ENCODE data around the gene ANP32D.

DNA sequence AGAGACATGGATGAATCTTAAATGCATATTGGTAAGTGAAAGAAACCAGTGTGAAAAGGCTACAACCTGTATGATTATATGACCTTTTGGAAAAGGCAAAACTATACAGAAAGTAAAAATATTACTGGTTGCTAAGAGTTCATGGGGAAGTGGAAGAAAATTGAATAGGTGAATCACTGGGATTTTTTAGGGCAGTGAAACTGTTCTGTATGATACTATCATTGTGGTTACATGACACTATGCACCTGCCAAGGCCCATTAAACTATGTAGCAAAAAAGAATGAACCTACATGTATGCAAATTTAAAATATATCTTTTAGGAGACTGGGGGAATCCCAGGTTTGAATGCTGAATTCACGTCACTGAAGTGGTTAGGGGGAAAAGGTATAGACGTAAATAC, 40.5 kb downstream of the ANP32D start:
- TF ChIP-seq EP300 (IDR thresholded peaks at IDR 0.05) = no peak
- TF ChIP-seq, protein P1, sequence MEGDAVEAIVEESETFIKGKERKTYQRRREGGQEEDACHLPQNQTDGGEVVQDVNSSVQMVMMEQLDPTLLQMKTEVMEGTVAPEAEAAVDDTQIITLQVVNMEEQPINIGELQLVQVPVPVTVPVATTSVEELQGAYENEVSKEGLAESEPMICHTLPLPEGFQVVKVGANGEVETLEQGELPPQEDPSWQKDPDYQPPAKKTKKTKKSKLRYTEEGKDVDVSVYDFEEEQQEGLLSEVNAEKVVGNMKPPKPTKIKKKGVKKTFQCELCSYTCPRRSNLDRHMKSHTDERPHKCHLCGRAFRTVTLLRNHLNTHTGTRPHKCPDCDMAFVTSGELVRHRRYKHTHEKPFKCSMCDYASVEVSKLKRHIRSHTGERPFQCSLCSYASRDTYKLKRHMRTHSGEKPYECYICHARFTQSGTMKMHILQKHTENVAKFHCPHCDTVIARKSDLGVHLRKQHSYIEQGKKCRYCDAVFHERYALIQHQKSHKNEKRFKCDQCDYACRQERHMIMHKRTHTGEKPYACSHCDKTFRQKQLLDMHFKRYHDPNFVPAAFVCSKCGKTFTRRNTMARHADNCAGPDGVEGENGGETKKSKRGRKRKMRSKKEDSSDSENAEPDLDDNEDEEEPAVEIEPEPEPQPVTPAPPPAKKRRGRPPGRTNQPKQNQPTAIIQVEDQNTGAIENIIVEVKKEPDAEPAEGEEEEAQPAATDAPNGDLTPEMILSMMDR (IDR thresholded peaks at IDR 0.05) = no peak
